ENCODE data around the gene CCDC92B.

DNA sequence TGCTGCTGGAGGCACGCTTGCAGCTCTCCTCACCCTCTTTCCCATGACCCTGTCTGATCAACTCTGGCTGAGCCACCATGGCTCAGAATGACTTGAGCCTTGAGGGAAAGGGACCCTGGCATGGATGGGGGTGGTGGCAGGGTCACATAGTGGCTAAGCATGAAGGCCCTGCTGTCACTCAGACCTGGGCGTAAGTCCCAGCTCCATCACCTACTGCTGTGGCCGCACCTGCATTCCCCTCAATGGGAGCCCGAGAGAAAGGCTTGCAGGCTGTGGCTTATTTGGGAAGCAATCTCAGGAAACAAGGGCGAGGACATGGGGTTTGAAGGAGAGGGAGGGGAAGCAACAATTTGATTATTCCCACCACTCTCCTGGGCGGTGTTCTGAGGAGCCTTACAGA is 29.0 kb upstream of the CCDC92B start:
- TF ChIP-seq, protein P1, sequence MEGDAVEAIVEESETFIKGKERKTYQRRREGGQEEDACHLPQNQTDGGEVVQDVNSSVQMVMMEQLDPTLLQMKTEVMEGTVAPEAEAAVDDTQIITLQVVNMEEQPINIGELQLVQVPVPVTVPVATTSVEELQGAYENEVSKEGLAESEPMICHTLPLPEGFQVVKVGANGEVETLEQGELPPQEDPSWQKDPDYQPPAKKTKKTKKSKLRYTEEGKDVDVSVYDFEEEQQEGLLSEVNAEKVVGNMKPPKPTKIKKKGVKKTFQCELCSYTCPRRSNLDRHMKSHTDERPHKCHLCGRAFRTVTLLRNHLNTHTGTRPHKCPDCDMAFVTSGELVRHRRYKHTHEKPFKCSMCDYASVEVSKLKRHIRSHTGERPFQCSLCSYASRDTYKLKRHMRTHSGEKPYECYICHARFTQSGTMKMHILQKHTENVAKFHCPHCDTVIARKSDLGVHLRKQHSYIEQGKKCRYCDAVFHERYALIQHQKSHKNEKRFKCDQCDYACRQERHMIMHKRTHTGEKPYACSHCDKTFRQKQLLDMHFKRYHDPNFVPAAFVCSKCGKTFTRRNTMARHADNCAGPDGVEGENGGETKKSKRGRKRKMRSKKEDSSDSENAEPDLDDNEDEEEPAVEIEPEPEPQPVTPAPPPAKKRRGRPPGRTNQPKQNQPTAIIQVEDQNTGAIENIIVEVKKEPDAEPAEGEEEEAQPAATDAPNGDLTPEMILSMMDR (conservative IDR thresholded peaks at IDR 0.05; ENCODE audit: low read depth, low read length): no peak
- no peak for TF ChIP-seq EZH2 (IDR thresholded peaks at IDR 0.05; ENCODE audit: borderline replicate concordance, low read depth, low read length, poor library complexity, severe bottlenecking)
